ENCODE results near the gene TERC. TPM values are rescaled to one million over a fixed set of nuclear protein-coding genes. Genes with fewer than 3 reads are reported as not detected.

Gene TERC
- total RNA-seq, 1 donor = 230 TPM

DNA sequence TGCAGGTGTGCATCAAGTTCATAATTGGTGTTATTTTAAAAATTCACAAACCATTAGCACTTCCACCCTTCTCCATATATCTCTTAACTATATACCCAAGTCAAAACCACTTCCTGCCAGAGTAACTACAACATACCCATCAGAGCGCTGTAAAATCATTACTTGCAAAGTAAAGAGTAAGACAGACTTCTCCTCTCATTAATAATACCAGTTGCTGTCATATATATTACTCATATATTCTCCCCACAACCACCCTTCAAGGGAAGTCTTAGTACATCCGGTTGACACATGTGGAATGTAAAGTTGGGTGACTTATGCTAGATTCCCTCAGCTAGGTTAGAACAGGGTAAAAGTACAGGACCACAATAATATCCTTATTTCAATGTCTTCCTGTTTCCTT is 5.6 kb downstream of the TERC start:
- TF ChIP-seq, protein P1, sequence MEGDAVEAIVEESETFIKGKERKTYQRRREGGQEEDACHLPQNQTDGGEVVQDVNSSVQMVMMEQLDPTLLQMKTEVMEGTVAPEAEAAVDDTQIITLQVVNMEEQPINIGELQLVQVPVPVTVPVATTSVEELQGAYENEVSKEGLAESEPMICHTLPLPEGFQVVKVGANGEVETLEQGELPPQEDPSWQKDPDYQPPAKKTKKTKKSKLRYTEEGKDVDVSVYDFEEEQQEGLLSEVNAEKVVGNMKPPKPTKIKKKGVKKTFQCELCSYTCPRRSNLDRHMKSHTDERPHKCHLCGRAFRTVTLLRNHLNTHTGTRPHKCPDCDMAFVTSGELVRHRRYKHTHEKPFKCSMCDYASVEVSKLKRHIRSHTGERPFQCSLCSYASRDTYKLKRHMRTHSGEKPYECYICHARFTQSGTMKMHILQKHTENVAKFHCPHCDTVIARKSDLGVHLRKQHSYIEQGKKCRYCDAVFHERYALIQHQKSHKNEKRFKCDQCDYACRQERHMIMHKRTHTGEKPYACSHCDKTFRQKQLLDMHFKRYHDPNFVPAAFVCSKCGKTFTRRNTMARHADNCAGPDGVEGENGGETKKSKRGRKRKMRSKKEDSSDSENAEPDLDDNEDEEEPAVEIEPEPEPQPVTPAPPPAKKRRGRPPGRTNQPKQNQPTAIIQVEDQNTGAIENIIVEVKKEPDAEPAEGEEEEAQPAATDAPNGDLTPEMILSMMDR (IDR thresholded peaks at IDR 0.05; ENCODE audit: insufficient read depth, low read length) = no peak
- DNase-seq (ENCODE audit: low read depth) = no peak

DNA sequence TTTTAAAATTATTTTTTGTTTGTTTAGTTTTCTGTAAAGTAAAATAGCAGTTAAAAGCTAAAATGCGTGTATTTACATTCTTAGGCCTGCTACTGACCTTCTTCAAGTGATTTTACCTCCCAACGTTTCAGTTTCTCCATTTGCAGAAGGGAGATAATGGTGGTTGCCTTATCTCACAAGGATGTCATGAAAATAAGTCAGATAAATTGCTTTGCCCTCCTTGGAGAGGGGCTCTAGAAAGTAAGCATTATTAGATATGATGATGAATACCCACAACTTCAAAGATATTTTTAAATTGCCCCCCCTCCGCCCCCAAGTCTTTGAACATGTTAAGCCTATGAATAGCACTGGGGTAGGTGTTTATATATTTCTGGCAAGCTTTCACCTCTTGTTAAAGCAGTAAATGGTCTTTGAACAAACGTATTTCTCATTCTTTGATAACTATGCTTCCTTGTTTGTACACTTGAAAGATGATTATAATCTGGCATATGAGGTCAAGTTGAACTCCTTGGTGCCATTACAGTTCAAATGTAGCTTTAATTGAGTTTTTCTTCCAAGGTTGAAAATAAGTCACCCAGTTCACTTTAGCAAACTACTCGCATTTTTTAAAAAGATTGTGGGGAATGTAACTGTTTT is 6.4 kb downstream of the TERC start:
- no peak overlapping the region for H3K4me3 ChIP-seq (ENCODE audit: low read depth, low read length)
- TF ChIP-seq, protein P1 (IDR thresholded peaks at IDR 0.05; ENCODE audit: insufficient read depth, low read length) = no peak
- DNase-seq (ENCODE audit: low read depth) = no peak

More for the DNA sequence above, 5.6 kb downstream of the TERC start:
- H3K4me3 ChIP-seq (ENCODE audit: low read depth, low read length) = no peak overlapping the region

DNA sequence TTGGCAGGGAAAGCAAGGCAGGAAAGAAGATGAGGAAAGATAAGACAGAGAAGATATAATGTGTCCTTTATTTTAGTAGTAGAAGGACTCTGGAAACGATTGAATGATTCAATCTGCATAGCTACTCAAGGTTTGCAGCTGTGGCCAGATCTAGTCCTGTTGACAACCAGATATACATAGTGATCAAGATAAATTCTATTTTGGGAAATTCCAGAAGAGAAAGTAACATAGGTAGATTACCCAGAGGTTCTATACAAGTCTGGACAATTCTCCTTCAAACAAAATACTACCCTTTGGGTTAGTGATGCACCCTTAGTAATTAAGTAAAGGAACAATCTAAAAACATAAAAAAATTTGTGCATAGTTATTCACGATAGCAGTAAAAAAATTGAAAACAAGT is 9.4 kb downstream of the TERC start:
- DNase-seq (ENCODE audit: low read depth) = no peak
- no peak overlapping the region for H3K4me3 ChIP-seq (ENCODE audit: low read depth, low read length)
- TF ChIP-seq, protein P1 (IDR thresholded peaks at IDR 0.05; ENCODE audit: insufficient read depth, low read length) = no peak

DNA sequence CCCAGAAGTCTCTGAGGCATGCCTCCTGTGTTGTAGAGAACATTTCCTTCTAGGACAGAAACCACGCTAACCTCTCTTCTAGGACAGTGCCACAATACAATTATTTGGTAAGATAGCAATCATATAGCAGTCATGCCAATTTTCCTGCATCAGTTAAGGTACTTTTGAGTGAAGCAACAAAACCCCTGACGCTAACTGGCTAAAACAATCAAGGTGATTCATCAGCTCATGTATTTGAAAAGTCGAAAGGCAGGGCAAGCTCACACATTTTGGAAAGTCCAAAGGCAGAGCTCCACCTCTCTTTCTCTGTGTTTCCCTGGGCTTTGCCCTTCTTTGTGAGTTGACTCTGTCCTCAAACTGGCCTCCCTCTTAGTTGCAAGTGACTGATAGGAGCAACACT is 10.1 kb downstream of the TERC start:
- no peak for DNase-seq (ENCODE audit: low read depth)
- TF ChIP-seq, protein P1 (IDR thresholded peaks at IDR 0.05; ENCODE audit: insufficient read depth, low read length) = no peak
- no peak overlapping the region for H3K4me3 ChIP-seq (ENCODE audit: low read depth, low read length)

DNA sequence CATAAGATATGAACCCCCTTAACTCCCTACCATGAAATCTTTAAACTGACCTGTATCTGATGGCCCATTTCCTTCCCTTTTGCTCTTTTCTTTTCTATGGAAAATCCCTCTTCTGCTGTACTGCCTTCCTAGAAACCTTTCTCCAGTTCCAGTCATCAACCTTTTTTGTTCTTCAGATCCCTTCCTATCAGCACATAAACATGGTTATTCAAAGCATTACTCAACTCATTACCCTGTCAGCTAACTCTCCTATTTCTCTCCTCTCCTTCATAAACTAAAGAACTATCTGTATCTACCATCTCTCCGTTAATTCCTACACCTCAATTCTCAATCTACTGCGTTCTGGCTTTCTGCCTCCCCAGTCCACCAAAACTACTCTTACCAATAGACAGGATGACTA is 13.0 kb downstream of the TERC start:
- DNase-seq (ENCODE audit: low read depth) = no peak
- TF ChIP-seq, protein P1 (IDR thresholded peaks at IDR 0.05; ENCODE audit: insufficient read depth, low read length) = no peak
- H3K4me3 ChIP-seq (ENCODE audit: low read depth, low read length) = no peak overlapping the region

DNA sequence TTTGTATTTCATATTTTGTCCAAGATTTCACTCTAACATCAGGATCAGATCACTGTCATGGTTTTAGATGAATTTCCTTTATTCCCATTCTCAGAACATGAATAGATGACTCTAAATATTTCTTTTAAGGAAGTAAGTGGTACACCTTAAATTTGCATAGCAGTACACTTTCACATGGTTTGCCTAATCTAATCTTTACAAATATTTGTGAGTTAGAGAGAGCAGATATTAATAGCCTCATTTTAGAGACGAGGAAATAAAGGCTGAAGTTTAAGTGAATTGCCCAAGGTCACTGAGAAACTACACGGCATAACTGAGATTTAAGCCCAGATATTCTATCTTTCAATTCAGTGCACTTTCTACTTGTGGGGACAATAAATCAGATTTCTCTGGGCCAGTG is 14.2 kb downstream of the TERC start:
- no peak overlapping the region for H3K4me3 ChIP-seq (ENCODE audit: low read depth, low read length)
- TF ChIP-seq, protein P1 (IDR thresholded peaks at IDR 0.05; ENCODE audit: insufficient read depth, low read length) = no peak
- no peak for DNase-seq (ENCODE audit: low read depth)

DNA sequence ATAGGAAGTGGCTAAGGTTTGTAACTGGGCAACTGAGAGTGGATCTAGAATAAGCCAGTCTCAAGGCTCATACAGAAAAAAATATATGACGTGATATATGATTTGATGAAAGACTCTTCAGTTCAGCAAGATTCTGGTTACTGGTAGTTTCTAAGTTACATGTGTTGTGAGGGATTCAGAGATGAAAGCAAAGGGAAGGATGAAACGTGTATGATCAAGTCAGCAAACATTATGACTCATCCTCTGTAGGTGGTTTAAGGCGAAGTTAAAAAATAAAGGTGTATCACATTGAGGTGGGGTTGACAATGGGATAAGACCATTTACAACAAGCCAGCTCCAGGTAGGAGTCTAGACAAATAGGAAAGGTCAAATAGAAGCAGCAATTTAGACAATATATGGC is 16.2 kb downstream of the TERC start:
- no peak for DNase-seq (ENCODE audit: low read depth)
- TF ChIP-seq, protein P1 (IDR thresholded peaks at IDR 0.05; ENCODE audit: insufficient read depth, low read length) = no peak
- no peak overlapping the region for H3K4me3 ChIP-seq (ENCODE audit: low read depth, low read length)
